Dermis blood vessel endothelial cell (primary cell): ENCODE data around the gene PRAMEF1. TPM values are rescaled to one million over a fixed set of nuclear protein-coding genes. Genes with fewer than 3 reads are reported as not detected.
"Not testable (repeated sequence)": the region's sequence is repeated elsewhere in the genome, so short reads cannot be mapped to it uniquely, and the experiment has no call there.

Experiments
- DNase-seq: peaks from one replicate; pipeline ENCODE4 v3.0.0; 2010
- total RNA-seq: library from RNA; depleted of rRNA; stranded (reverse); fragments of >200 nt; gene quantifications from 2 replicates; pipeline ENCODE4 v1.2.3, GENCODE V29; 2014

PRAMEF1 gene, protein sequence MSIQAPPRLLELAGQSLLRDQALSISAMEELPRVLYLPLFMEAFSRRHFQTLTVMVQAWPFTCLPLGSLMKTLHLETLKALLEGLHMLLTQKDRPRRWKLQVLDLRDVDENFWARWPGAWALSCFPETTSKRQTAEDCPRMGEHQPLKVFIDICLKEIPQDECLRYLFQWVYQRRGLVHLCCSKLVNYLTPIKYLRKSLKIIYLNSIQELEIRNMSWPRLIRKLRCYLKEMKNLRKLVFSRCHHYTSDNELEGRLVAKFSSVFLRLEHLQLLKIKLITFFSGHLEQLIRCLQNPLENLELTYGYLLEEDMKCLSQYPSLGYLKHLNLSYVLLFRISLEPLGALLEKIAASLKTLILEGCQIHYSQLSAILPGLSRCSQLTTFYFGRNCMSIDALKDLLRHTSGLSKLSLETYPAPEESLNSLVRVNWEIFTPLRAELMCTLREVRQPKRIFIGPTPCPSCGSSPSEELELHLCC
- total RNA-seq, result not detected in 2 replicates

DNA sequence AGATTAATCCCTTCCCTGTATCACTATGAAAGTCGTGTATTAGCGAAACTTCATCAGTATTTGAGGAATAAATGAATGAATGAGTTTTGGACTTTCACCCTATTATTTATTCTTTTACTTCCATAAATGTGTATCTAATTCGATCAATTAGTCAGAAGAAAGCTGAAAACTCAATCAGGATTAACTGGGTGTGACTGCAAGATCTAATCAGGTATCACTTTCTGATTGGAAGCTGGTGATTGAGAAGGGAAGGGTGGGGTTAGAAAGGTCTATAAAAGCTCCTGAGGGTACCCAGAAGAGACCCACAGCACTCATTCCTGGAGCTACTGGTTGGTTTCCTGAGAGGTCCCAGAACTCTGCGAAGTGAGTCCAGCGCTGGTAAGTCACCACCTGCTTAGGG, at the start of gene PRAMEF1:
Gene PRAMEF1, plus strand, starts transcription at position 301 of the 400 bp plus-strand sequence. CDS start 1,831 bp downstream, outside the sequence.
- DNase-seq, result not testable (repeated sequence)

DNA sequence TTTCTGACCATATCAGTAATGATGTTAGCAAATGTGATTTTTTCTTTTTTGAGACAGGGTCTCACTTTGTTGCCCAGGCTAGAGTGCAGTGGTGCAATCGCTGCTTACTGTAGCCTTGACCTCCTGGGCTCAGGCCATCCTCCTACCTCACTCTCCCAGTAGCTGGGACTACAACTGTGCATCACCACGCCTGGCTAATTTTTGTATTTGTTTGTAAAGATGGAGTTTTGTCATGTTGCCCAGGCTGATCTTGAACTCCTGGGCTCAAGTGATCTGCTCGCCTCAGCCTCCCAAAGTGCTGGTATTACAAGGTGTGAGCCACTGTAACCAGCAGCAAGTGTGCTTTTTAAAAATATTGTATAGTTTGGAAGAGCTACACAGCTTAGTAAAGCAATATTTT, 49.3 kb upstream of the PRAMEF1 start:
- no peak for DNase-seq

DNA sequence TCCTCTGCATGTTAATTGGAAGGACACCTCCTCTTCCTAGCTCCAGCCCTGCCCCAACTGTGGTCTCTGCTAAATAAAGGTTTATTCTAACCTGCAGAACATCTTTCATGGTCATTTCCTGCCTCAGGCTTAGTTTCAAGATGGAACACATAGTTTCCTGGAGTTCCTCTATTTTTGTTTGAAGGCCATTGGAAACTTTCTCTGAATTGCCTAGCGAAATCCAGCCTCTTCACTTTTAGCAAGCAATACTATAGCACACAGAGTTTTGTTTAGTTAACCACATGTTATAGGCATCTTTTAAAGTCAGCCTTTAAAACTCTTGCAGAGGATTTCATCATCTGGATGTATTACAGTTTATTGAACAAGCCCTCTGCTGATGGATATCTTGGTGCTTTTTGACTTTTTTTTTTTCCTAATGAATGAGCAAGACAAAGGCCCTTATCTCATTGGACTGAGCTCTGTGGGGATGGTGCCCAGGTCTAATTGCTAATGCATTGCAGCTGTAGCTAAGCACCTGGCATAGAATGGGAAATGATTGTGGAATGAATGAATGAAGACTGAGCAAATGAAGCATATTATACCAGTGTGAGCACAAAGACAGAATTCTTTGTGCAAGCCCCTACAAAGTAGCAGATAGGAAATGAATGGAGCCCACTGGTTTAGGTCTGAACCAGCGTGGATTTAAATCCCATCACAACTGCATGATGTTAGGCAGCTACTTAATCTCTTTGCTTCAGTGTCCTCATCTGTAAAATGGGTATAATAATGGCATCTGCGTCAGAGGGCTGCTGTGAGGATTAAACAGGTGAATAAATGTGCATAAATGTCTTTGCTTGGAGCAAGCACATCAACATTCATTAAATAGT, 45.8 kb upstream of the PRAMEF1 start:
- no peak for DNase-seq

DNA sequence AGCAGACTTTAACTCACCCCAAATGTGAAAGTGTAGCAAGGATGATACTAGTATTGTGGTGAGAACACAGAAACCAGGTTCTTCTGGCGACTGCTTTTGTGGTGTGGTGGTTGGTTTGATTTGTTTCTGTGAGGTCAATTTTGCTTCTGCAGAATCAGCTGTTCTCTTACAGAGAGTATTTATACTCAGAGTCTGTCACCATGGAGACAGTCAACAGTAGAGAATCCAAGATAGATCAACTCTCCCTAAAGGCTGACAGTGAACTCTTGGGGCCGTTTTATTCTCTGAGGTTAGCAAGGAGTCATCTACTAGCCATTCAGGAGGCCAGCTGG, 45.2 kb upstream of the PRAMEF1 start, which contains the start of gene CFAP107:
Gene CFAP107, plus strand, starts transcription at position 209 of the 332 bp plus-strand sequence. CDS start 231 bp downstream, outside the sequence.
- no peak for DNase-seq

DNA sequence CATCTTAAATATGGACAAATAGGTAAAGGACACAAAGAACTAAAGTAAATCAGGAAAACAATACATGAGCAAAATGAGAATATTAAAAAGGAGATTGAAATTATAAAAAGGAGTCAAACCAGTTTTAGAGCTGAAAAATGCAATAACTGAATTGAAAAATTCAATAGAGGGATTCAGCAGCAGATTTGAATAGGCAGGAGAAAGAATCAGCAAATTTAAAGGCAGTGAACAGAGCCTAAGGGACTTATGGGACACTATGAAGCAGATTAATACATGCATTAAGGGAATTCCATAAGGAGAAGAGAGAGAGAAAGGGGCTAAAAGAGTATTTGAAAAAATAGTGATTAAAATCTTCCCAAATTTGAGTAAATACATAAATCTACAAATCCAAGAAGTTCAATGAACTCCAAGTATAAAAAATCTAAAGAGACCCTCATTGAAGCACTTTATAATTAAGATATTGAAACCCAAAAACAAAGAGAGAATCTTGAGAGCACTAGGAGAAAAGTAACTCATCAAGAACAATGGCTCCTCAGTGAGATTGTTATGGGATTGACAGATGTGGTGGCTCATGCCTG, 42.3 kb upstream of the PRAMEF1 start:
- DNase-seq, result no peak

DNA sequence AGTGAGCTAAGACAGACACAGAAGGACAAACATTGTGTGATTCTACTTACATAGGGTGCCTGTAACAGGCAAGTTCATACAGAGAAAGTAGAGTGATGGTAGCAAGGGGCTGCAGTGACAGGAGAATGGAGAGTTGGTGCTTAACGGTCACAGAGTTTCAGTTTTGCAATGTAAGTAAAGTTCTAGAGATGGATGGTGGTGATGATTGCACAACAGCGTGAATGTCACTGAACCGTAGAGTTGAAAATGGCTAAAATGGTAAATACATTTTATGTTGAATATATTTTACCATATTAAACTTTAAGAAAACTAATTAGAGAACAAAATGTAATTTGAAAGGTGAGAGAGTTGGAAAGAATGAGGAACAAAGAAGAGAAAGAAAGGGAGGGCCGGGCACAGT, 36.5 kb upstream of the PRAMEF1 start:
- no peak for DNase-seq

DNA sequence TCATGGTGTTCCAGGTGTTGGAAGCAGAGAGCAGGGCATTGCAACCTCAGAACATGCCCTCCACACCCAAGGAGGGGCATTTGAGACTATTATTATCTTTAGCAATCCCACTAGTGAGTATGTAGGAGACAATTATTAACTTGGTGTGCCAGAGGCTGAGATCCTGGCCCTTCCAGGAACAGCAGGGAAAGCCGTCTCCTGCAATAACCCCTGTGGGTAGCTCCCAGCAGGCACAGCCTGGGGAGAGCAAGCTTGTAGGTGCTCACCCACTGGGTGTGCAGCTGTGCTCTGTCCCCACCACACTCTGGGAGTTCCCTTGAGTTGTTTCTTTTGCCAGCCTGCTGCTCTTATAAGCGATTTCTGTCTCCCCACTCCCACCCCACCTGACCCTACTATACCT, 34.9 kb upstream of the PRAMEF1 start:
- DNase-seq, result no peak

DNA sequence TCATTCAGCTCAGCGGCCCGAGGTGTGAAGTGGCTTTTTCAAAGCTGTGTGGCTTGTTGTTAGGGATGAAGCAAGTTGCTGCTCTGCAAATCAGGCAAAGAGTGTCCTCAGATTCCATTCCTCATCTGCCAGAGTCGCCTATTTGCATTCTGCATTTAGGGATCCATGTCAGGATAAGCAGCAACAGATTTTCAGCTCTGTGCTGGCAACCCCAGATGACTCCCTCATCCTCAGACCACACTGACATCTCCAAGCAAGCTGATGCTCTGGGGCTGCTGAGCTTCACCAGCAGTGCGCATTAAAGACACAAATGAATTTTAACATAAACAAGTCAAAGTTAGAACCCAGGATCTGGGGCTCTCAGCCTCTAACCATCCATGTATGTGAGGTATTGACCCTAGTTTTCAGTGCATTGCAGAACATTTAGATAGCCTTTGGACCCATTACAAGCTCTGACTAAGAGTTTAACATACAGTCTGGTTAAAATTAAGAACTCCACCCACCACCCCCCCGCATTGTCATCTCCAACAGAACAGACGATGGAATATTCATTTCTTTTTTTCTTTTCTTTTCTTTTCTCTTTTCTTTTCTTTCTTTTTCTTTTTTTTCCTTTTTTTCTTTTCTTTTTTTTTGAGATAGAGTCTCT, 34.3 kb upstream of the PRAMEF1 start:
- no peak for DNase-seq

DNA sequence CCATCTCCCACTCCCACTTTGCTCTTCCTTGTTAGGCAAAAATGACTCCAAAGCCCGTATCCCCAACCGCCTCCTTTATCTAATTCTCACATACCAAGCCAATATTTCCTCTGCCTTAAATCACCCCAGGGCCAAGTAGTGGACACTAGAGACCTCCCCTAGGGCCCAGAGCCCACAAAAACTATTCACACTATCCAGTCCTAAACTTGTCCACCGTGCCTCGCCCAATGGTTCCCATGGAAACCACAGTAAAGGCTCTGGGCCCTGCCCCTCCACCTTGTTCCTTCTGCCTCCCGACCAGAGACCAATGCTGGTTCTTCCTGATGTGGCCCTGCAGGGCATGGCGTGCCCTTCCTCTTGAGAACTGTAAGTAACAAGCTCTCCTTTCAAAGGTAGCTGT, 33.4 kb upstream of the PRAMEF1 start:
- no peak for DNase-seq

DNA sequence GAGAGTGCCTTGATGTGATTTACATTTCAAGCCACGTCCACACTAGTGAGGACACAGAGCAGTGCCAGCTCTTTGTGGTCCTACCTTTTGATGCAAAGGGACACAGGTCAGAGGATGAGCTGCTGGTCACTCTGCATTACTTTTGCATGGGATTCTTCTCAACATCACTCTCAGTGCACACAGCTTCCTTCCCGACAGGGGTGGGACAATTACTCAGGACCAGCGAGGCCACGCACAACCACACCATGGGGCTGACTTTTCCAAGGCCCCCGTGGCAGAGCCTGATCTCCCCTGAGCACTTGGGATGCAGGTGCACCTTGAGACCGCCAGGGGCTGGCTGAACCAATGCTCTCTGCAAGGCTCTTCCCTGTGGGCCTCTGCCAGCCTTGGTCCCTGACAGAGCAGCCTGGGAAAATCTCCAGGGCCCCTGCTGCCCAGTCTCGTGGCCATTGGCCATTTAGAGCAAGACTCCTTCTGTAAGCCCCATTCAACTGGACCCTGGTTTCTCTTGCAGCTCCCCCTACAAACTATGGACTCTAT, 30.9 kb upstream of the PRAMEF1 start:
- DNase-seq, result no peak

DNA sequence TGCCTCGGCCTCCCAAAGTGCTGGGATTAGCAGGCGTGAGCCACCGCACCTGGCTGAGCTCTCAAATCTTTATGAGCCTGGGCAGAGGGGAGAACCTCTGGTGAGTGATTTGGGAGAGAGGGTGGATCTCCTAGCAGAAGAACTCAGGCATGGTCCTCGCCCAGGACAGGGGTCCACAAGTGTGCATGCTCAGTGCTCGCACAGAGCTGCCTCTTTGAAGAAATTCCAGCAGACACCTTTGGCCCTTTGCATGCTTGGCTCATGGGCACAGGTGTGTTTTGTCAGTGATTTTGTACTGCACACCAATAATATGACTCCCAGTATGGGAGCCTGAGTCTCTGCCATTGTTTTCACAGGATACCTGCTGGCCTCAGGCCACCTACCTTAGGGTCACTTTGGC, 29.4 kb upstream of the PRAMEF1 start:
- no peak for DNase-seq

DNA sequence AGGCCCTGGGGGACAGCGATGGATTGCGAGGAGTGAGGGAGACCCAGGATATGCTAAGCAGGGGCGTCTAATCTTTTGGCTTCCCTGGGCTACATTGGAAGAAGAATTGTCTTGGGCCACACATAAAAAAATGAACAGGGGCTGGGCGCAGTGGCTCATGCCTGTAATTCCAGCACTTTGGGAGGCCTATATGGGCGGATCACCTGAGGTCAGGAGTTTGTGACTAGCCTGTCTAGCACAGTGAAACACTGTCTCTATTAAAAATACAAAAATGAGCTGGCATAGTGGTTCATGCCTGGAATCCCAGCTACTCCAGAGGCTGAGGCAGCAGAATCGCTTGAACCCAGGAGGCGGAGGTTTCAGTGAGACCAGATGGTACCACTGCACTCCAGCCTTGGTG, 28.4 kb upstream of the PRAMEF1 start:
- no peak for DNase-seq

DNA sequence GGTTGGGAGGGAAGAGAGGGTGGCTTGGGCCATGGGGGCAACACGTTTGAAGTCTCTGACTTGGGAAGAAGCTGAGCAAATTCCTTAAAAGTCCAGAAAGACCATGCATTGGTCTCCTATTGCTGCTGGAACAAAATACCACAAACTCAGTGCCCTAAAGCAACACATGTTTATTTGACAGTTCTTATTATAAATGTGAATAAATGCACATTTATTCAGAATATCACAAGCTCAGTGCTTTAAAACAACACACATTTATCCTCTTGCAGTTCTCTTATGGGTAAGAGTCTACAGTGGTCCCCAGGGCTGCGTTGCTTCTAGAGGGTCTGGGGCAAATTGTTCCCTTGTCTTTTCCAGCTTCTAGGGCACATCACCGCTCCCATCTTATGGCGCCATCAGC, 27.7 kb upstream of the PRAMEF1 start:
- no peak for DNase-seq

DNA sequence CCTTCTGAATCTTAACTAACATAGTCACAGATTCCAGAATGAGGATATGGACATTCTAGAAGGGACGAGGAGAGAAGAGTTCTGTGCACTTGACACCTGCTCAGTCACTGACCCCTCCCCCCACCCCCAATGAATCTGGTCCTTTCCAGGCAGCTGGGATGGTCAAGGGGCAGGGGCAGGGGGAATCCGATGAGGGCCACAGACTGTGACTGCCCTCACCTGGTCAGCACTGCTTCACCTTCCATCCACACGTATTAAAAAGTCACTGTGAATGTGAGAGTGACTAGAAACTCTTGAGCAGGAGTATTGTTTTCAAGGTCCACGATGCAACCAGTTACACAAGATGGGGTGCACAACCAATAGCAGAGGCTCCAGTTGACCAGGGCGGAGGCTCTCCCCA, 27.2 kb upstream of the PRAMEF1 start:
- no peak for DNase-seq

DNA sequence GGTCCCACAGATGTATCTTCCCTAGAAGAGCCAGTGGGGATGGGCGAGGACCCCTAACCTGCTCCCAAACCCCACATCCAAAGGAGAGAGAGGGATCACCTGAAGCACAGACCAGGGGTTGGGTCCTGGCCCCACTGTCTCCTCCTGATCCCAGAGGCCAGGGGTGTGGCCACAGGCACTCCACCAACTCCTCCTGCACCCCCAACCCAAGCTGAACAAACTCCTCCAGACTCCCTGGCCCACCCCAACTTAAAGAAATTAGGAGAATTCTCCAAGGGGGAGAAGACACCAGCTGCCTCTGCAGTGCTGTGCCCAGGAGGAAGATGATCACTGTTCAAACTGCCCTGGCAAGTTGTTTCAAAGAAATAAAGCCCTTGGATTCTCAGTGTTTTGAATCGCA, 22.2 kb upstream of the PRAMEF1 start:
- DNase-seq, result no peak

DNA sequence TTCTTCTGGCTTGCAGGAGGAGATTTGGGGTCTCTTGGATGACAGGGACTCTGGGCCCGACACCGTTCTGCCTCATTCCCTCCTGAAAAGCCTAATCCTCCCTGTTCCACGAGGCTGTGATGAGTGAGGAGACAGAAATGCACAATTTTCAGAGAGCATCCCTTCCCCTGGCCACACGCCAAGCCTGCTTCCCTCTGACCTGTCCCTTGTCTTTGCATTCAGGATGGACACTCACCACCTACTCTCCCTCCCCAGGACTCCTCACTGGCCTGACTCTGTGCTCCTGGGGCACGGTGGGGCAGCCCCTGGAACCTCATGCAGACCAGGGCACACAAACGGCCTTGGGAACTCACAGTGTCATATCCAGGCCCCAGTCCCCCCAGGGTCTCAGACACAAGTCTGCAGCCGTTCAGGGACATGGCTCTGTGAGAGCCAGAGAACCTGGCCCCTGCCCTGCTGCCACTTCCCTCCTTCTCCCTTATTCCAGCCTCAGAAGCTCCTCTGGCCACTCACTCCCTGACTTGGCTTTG, 21.2 kb upstream of the PRAMEF1 start:
- DNase-seq, result no peak

DNA sequence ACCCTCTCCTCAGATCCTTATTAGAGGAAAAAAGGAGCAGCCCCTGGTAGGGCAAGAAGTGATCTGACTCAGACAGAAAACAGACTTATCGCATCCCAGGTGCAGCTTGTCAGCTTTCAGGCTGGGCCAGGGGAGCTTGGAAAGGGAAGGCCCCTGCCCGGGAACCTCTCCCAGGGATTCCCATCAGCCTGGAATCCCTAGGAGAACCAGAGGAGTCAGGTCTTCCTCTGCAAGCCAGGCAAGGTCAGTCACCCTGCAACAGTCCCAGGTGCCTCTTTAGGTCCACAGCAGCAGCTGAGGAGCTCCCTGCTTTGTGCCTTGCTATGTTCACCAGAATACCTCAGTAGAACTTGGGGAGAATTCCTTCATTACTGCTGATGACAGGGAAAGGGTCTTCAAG, 20.6 kb upstream of the PRAMEF1 start:
- DNase-seq, result no peak

DNA sequence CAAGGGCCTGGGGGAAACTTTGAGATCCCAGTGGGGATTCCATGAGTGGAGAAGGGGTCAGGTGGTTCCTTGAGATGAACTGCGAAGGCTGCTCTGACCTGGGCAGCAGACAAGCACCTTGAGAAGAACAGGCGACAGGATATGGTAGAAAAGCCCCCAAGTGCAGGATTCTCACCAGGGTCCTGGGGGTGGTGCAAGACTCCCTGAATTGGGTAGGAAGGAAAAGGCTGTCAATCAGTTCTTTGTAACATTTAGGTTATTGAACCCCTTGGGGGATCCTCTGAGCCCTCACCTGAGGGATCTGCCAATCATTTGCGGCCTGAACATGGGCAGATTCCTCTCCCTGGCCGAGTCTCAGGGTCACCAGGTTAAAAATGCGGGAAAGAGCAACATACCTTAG, 20.0 kb upstream of the PRAMEF1 start:
- DNase-seq, result no peak

DNA sequence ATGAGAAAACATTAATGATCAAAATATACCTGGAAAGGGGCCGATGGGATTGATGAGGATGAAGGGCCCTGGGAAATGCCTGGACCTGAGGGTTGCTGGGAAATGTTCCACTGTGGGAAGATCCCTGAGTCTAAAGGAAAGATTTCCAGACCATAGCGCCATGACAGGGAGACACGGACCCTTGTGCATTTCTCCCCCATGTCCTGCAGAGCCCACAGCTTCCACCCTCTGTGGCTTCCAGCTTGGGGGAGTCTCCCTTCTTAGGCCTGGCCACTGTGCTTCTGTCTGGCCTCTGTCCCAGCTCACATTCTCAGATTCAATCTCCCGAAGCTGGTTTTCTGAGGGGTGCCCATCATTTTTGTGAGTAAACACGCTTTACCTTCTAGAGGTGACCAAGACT, 18.7 kb upstream of the PRAMEF1 start:
- no peak for DNase-seq

DNA sequence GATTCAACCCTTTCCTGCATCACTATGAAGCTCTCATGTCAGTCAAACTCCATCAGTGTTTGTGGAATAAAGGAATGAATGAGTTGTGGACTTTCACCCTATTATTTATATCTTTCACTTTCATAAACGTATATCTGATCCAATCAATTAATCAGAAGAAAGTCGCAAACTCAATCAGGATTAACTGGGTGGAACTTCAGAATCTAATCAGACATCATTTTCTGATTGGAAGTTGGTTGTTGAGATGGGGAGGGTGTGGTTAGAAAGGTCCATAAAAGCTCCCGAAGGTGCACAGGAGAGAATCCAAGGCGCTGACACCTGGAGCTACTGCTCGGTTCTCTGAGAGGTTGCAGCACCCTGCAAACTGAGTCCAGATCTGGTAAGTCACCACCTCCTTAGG, 17.8 kb upstream of the PRAMEF1 start, which contains the start of gene PRAMEF12:
Gene PRAMEF12, plus strand, starts transcription at position 301 of the 400 bp plus-strand sequence. CDS start 1,130 bp downstream, outside the sequence.
- DNase-seq, result no peak

DNA sequence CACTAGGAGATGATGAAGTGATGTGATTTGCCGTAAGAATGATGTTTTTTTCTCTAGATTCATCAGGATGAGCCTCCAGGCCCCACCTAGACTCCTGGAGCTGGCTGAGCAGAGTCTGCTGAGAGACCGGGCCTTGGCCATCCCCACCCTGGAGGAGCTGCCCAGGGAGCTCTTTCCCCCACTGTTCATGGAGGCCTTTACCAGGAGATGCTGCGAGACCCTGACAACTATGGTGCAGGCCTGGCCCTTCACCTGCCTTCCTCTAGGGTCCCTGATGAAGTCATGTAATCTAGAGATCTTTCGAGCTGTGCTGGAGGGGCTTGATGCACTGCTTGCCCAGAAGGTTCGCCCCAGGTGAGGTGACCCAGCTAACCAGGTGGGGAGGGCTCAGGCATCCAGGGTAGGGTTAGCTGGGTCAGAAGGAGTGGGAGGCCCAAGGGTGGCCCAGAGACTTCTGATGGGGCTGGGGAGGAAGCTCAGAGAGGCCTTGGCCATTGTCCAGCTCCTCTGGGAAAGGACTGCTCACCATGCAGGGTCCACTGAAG, 16.3 kb upstream of the PRAMEF1 start:
- DNase-seq, result no peak

DNA sequence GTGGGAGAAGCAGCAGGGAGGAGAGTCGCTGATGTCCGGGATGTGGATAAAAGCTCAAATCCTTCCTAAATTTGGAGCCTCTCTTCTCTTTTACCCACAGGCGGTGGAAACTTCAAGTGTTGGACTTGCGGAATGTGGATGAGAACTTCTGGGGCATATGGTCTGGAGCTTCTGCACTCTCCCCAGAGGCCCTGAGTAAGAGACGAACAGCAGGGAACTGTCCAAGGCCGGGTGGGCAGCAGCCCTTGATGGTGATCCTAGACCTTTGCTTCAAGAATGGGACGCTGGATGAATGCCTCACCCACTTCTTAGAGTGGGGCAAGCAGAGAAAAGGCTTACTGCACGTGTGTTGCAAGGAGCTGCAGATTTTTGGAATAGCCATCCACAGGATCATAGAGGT, 15.8 kb upstream of the PRAMEF1 start:
- no peak for DNase-seq
